Neural progenitor cell (in vitro differentiated cells): ENCODE results near the gene MBNL2.

Source experiments
- EZH2 ChIP-seq: fragments of 200-600 bp; sonication (generic); IDR thresholded peaks from 2 replicates; pipeline ENCODE4 v1.6.1; 2017; ENCODE audit warnings: antibody characterized with exemption, mild to moderate bottlenecking, moderate library complexity
- EZH2phosphoT487 ChIP-seq: fragments of 200-600 bp; sonication (generic); IDR thresholded peaks from 2 replicates; pipeline ENCODE4 v1.6.1; 2017; ENCODE audit warnings: antibody characterized with exemption
- TF ChIP-seq, protein P1 (sequence below): fragments of 200-600 bp; sonication (generic); IDR thresholded peaks from 2 replicates; pipeline ENCODE4 v1.5.1; 2017; ENCODE audit warnings: antibody characterized with exemption, mild to moderate bottlenecking

DNA sequence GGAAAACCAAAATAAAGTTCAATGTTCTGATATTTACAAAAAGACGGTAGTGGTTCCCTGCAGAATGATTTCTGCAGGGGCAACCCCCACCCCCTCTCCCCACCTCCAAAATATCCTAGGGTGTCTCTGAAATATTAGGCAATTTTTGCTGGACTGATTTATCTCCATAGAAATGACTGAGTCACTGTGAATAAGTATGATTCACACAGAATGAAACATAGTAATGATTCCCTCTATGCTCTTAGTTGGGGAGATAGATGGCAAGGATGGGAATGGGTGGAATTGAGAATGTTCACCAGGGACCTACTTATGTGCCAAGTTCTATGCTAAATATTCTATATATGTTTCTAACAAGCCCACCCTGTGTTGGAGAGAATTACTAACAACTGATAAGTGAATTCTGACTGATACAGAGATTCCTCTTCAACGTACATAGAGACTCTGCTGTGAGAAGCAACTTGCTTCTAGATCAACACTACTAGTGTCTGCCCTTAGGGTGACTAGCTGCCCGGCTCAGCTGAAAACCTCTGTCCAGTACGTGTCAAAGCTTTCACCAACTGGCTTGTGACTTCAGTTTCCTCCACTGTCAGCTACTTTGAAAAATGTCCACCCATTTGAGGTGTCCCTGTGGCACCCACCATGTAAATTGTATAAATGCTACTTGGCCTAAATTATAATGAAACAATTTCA lies 173.5 kb downstream of the MBNL2 start:
- TF ChIP-seq, protein P1, sequence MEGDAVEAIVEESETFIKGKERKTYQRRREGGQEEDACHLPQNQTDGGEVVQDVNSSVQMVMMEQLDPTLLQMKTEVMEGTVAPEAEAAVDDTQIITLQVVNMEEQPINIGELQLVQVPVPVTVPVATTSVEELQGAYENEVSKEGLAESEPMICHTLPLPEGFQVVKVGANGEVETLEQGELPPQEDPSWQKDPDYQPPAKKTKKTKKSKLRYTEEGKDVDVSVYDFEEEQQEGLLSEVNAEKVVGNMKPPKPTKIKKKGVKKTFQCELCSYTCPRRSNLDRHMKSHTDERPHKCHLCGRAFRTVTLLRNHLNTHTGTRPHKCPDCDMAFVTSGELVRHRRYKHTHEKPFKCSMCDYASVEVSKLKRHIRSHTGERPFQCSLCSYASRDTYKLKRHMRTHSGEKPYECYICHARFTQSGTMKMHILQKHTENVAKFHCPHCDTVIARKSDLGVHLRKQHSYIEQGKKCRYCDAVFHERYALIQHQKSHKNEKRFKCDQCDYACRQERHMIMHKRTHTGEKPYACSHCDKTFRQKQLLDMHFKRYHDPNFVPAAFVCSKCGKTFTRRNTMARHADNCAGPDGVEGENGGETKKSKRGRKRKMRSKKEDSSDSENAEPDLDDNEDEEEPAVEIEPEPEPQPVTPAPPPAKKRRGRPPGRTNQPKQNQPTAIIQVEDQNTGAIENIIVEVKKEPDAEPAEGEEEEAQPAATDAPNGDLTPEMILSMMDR, result no peak
- no peak for TF ChIP-seq EZH2phosphoT487
- TF ChIP-seq EZH2, result no peak
